ENCODE measurements around the gene SPSB3. TPM values are rescaled to one million over a fixed set of nuclear protein-coding genes. Genes with fewer than 3 reads are reported as not detected.
A peak's percentile ranks its signal among the peaks of the same experiment; 100 is the strongest.

SPSB3 gene
- total and polyA plus RNA-seq, 10 donors = 41.4 to 266 (median 90.0) TPM

- Histone ChIP-seq H3K27me3 (replicated peaks in 1 of 7) (no peaks in the 10 kb centered on the region), H3K4me1 (peaks cover 11 to 40% (median 25%) of the 10 kb centered on the region in 6 donors), H3K4me3 (no peak overlapping the region), H3K27ac (no peak overlapping the region), H3K9me3 (no peaks in the 10 kb centered on the region), H3K36me3 (peaks cover 0 to 61% (median 52%) of the 10 kb centered on the region in 6 donors)
- intact Hi-C loops (cut with DNase I; ENCODE audit: low total_unique reads) = no loop called here
- WGBS, 5 donors = 86 to 93% (median 91%) methylated on average over 20 to 24 of the region's 24 CpGs
- no peak for TF ChIP-seq CTCF (IDR thresholded peaks at IDR 0.05 in 8 of 11, conservative IDR thresholded peaks at IDR 0.05 in 3 of 11)
- no peak for TF ChIP-seq POLR2AphosphoS5 (IDR thresholded peaks at IDR 0.05)
- TF ChIP-seq POLR2A (IDR thresholded peaks at IDR 0.05) = no peak
- DNase-seq = peak; percentile 57
Measured at GRCh38 chr16:1821861-1822611, 39.7 kb upstream of the SPSB3 start.

GRCh38 chr16:1820946-1821290 lies 38.5 kb upstream of the SPSB3 start:
- no peak for DNase-seq

GRCh38 chr16:1820096-1820945 lies 38.0 kb upstream of the SPSB3 start:
- H3K36me3 ChIP-seq = peaks cover 0 to 78% (median 68%) of the 10 kb centered on the region in 6 donors

More at GRCh38 chr16:1820946-1821290, 38.5 kb upstream of the SPSB3 start:
- H3K36me3 ChIP-seq = peaks cover 0 to 72% (median 63%) of the 10 kb centered on the region in 6 donors
- H3K4me3 ChIP-seq = no peak overlapping the region
- TF ChIP-seq POLR2AphosphoS5 (IDR thresholded peaks at IDR 0.05) = no peak
- TF ChIP-seq POLR2A (IDR thresholded peaks at IDR 0.05) = no peak
- TF ChIP-seq CTCF (IDR thresholded peaks at IDR 0.05 in 8 of 11, conservative IDR thresholded peaks at IDR 0.05 in 3 of 11) = no peak
- H3K27ac ChIP-seq = no peak overlapping the region
- no peaks in the 10 kb centered on the region for H3K9me3 ChIP-seq
- intact Hi-C loops (cut with DNase I; ENCODE audit: low total_unique reads) = no loop called here
- peaks cover 11 to 39% (median 24%) of the 10 kb centered on the region in 6 donors for H3K4me1 ChIP-seq
- 92 to 97% (median 95%) methylated on average over 4 to 12 of the region's 12 CpGs for WGBS, 5 donors
- H3K27me3 ChIP-seq (replicated peaks in 1 of 7) = no peaks in the 10 kb centered on the region

GRCh38 chr16:1819611-1820010 lies 37.2 kb upstream of the SPSB3 start:
- Histone ChIP-seq H3K36me3 (peaks cover 0 to 85% (median 72%) of the 10 kb centered on the region in 6 donors), H3K4me3 (no peak overlapping the region), H3K27ac (no peak overlapping the region), H3K27me3 (replicated peaks in 1 of 7) (no peaks in the 10 kb centered on the region), H3K4me1 (peaks cover 1 to 26% (median 11%) of the 10 kb centered on the region in 6 donors), H3K9me3 (no peaks in the 10 kb centered on the region)
- intact Hi-C loops (cut with DNase I; ENCODE audit: low total_unique reads) = no loop called here
- peak; percentile 42 for DNase-seq
- TF ChIP-seq POLR2AphosphoS5 (IDR thresholded peaks at IDR 0.05) (peak in 1 of 3 donors; percentile 13), POLR2A (IDR thresholded peaks at IDR 0.05) (no peak)
- WGBS, 5 donors = 94 to 97% (median 95%) methylated on average over 15 of the region's 15 CpGs

More at GRCh38 chr16:1820096-1820945, 38.0 kb upstream of the SPSB3 start:
- TF ChIP-seq POLR2A (IDR thresholded peaks at IDR 0.05) = no peak
- intact Hi-C loops (cut with DNase I; ENCODE audit: low total_unique reads) = no loop called here
- H3K27me3 ChIP-seq (replicated peaks in 1 of 7) = no peaks in the 10 kb centered on the region
- DNase-seq = peak; percentile 64
- H3K27ac ChIP-seq = no peak overlapping the region
- 91 to 96% (median 94%) methylated on average over 11 to 25 of the region's 25 CpGs for WGBS, 5 donors
- no peaks in the 10 kb centered on the region for H3K9me3 ChIP-seq
- H3K4me1 ChIP-seq = peaks cover 6 to 33% (median 18%) of the 10 kb centered on the region in 6 donors
- H3K4me3 ChIP-seq = no peak overlapping the region
